Islet precursor cell (in vitro differentiated cells): ENCODE data around the gene CENATAC.
"Not testable (repeated sequence)": the region's sequence is repeated elsewhere in the genome, so short reads cannot be mapped to it uniquely, and the experiment has no call there.

Source experiments
- DNase-seq: peaks from one replicate; pipeline ENCODE4 v3.0.0-alpha.2; 2018

The CENATAC gene

DNA sequence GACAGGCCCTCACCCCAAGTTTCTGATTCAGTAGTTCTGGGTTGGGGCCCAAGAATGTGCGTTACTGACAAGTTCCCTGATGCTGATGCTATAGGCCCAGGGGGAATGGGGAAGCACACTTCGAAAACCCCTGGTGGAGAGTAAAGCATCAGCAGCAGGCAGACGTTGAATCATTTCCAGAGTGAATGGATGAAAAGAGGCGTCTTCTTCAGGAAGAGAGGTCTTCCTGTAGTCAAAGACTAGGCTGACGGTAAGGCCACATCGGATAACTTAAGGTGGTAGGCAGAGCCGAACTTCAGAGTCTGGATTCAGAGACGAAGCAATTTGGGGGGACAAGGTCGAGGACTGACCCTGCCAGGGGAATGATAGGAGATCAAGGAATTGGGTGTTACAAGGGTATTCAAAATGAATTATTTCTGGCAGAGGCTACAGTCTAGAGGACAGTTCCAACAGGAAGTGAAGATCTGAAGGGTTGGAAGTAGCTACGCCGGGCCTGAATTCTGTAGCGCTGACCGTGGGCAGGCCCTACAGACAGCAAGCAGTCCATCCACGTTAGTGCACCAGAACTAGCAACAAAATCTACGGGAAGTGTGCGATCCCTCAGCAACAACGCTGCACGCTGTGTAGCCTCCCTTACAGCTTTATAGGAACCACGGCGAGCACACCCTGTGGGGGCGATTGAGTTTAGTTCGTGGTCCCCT, 862 bp upstream of the CENATAC start:
- DNase-seq = no peak

DNA sequence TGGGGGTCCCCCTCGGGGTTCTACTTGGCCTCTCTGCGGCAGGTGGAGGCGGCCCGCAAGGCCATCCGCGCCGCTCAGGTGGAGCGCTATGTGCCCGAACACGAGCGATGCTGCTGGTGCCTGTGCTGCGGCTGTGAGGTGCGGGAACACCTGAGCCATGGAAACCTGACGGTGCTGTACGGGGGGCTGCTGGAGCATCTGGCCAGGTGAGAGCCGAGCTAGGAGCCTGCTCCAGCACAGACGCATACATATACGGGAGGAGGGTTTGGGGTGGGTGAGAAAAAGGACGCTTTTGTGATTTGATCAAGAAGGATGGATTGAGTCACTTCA, 415 bp downstream of the CENATAC start:
- DNase-seq = peak; percentile 60

DNA sequence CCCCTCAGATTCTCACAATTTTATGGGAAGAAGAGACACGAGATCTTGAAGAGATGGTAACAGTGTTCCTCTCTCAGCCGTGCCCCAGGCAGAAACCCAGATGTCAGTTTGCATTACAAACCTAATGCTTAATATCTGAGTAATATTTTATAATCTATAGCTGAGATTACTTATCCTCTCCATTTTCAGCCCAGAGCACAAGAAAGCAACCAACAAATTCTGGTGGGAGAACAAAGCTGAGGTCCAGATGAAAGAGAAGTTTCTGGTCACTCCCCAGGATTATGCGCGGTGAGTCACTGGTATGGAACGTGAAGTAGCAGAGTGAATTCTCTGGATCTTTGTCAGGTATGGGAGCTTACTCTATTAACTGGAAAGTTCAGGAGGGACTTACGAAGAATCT, 884 bp downstream of the CENATAC start:
- peak; percentile 90 for DNase-seq

DNA sequence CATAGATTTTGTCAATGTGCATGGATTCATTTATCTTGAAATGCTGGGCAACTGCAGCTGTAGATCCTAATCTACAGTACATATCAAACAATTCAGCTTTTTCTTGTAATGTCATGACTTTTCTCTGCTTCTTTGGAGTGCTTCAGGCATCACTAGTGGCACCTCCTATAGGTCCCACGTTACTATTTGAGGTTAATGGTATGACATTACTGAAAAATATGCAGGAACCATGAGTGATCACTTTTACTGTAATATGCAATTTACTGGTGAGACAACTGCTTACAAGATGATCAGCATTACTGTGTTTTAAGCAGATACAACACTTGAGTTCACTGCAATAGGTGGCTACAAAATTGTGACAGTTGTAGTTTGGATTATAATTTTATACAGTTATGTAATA, 3.0 kb downstream of the CENATAC start:
- DNase-seq = no peak

DNA sequence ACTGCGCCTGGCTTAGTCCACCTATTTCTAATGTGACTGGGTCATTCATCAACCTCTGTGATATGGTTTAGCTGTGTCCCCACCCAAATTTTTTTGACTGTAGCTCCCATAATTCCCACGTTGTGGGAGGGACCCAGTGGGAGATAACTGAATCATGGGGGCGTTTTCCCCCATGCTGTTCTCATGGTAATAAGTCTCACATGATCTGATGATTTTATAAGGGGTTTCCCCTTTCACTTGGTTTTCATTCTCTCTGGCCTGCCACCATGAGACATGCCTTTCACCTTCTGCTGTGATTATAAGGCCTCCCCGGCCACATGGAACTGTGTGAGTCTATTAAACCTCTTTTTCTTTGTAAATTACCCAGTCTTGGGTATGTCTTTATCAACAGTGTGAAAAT, 8.7 kb downstream of the CENATAC start:
- no peak for DNase-seq

DNA sequence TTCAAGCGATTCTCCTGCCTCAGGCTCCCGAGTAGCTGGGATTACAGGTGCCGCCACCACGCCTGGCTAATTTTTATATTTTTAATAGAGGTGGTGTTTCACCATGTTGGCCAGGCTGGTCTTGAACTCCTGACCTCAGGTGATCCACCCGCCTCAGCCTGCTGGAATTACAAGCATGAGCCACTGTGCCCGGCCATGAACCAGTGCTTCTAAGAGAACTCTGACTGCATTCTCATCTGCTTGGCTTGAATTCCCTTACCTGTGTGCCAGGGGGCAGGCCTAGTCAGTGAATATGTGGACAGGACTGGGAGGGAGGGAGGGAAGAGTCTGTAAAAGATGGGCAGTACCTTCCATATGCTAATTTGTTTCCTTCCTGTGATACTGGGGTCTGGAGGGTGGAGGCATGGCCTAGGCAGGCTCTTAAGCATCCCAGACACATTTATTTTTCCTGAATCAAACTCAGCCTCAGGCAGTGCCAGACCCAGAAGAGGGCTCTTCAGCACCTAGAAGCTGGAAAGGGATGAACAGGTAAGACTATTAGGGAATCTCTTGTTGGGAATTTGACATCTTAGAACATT, 13.6 kb downstream of the CENATAC start:
- no peak for DNase-seq

DNA sequence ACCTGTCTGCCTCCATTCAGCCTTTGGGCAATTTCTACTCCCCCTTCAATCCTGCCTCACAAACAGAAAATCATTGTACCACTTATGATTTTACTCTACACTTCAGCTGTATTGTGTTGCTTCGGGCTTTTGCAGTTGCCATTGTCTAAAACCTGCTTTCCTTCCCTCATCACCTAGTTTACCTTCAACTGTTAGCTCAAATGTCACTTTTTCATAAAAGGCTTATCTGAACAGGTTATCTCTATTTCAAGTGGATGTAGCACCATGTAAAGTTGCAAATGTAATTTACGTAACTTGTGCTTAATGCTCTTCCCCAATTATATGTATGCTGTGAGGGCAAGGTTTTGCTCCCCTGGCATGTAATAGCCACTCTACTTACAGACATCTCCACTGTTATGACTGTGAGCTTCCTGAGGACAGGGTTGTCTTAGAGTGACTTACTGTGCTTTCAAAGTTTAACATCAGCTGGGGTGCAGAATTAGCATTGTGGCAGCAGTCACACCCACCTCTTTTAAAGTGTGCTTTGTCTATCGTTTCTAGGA, 14.8 kb downstream of the CENATAC start:
- DNase-seq = no peak

DNA sequence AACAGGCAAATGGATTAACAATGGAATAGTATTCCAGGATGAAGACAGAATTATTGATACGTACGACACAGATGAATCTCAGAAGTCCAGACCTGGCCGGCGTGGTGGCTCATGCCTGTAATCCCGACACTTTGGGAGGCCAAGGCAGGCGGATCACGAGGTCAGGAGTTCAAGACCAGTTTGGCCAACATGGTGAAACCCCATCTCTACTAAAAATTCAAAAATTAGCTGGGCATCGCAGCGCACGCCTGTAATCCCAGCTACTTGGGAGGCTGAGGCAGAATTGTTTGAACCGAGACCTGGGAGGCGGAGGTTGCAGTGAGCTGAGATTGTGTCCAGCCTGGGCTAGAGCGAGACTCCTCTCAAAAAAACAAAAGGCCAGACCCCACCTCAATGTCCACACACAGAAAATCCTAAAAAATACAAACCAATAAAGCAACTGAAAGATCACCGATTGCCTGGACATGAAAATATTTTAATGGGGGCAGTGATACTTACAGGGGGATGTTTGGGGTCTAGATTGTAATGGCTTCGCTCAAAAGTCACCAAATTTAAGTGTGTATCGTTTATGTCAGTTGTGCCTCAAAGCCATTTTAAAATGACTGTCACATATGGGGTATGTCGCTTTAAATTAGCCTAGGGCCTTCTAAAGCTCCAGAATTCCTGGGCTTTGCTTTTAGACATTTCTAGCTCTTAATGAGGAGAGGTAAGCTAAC, 16.4 kb downstream of the CENATAC start:
- no peak for DNase-seq

DNA sequence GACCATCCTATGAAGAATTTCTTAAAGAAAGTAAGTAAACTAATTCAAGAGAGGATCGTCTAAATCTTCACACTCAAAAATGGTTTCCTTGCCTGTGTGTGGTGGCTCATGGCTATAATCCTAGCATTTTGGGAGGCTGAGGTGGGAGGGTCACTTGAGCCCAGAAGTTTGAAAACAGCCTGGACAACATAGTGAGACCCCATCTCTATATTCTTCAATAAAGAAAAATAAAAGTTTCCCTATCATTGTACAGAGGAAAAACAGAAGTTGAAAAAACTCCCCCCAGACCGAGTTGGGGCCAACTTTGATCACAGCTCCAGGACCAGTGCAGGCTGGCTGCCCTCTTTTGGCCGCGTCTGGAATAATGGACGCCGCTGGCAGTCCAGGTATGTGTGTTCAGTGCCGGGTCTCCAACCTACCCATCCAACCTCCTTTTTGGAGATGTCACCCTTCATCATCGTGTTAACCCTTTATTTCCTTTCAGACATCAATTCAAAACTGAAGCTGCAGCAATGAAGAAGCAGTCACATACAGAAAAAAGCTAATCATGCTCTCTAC, 17.2 kb downstream of the CENATAC start:
- no peak for DNase-seq

DNA sequence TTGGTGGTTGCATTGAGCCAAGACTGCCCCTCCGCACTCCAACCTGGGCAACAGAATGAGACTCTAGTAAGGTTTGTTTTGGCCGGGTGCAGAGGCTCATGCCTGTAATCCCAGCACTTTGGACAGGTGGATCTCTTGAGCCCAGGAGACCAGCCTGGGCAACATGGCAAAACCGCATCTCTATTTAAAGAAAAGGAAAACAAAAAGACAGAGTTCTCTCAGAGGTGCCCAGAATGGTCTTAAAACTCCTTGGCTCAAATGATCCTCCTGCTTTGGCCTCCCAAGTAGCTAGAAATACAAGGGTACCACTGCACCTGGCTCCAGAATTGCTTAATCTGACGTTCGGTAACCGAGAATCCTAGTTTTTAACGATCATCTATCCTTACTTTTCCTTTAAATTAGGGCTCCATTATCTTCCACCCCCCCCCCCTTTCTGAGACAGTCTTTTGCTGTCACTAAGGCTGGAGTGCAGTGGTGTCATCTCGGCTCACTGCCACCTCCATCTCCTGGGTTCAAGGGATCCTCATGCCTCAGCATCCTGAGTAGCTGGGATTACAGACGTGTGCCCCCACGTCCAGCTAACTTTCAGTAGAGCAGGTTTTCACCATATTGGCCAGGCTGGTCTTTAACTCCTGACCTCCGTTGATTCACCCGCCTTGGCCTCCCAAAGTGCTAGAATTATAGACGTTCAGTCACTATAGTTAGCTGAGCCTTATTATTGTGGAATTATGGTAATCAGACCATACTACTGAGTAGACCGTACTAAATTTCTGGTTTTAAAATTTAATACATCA, 18.5 kb downstream of the CENATAC start:
- no peak for DNase-seq

DNA sequence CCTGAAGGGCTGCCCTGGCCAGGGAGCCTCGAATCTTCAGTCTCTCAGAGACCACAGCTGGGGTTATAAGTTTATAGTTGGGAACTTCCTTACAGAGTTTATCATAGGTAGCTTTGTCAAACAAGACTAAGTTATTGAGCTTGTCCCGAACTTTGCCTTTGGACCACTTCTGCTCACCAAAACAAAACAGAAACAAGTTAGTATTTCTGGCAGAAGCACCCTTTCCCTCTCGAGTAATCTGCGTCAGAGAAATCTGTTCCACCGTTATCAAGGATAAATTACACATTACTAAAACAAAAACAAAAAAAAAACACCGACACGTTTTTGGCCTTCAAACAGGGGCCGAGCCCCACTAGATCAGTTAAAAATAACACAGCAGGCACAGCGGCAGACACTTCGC, 19.4 kb downstream of the CENATAC start:
- DNase-seq = not testable (repeated sequence)

DNA sequence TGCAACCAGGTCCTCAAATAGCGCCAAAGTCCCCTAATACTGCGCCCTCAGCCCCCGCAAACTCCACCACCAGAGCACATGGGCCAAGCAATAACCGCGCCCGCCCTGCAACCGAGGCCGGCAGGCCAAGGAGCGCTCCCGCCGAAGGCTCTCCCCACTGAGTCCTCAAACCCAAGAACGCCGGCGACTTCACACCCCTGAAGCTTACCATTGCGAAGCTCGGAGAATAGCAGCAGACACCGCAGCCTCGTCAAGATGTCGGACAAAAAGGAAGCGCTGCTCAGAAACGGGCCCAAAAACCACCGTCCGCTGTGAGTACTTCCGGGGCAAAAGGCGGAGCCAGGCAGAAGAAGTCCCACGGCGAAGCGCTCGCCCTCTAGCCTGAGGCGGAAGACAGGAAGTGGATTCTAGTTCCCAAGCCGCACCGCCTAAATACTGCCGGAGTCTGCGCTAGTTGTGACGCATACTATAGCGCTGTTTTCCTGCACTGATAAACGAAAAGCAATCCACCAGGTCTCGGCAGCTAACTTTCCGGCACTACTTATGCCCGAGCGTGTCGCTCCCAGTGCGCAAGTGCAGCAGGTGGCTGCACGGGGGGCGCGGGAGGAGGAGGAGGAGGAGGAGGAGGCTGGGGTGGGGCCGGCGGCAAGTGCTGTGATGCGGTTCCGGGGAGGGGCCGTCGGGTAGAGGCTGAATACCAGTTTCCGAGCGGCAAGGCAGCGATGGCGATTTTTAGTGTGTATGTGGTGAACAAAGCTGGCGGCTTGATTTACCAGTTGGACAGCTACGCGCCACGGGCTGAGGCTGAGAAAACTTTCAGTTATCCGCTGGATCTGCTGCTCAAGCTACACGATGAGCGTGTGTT, 20.4 kb downstream of the CENATAC start, which contains the start of the genes RPS25 and TRAPPC4:
Gene RPS25, minus strand, starts transcription at position 270 of the 865 bp plus-strand sequence. Its CDS starts 59 bp downstream, at position 211.
Gene TRAPPC4, plus strand, starts transcription at position 693 of the 865 bp plus-strand sequence. Its CDS starts 30 bp downstream, at position 723.
- peak; percentile 98 for DNase-seq

DNA sequence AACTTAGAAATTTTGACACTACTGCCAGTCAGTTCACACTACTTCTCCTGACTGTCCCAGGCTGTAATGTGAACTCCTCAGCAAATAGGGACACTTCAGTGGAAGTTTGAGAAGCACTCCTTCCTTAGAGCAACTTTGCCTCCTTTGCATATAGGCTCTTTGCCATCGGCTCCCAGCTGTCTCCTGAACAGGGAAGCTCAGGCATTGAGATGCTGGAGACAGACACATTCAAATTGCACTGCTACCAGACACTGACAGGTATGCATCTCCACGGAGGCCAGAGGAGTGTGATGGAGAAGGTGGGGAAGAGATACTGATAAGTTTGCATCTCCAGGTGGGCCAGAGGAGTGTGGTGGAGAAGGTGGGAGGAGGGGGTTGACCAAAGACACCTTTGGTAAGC, 22.1 kb downstream of the CENATAC start:
- no peak for DNase-seq

DNA sequence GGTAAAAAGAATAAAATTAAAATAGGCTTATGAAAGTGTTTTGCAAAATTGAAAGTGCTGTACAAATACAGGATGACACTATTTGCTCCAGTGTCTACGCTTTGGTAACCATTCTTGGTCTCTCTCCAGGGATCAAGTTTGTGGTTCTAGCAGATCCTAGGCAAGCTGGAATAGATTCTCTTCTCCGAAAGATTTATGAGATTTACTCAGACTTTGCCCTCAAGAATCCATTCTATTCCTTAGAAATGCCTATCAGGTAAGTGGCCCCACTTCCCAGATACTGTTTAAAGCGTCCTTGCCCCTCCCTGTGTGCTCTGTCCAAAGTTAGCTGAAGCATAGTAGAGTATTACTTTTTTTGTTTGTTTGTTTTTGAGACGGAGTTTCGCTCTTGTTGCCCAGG, 23.7 kb downstream of the CENATAC start:
- DNase-seq = no peak

DNA sequence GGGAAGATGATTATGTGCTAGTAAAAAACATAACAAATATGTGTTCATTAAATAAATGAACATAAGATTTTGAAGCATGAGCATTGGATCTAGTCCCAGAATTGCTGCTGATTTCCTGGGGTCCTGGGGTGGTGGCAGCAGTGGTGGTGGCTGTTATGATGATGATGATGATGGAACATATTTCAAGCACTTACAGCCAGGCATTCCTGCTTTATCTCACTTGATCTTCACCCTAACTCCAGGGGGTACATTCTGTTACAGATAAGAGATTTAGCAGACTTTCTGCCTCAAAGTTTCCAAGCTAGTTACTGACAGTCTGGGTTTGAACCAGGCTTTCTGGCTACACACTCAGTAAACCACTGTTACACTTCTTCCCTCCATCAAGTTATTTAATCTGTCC, 25.8 kb downstream of the CENATAC start:
- no peak for DNase-seq

DNA sequence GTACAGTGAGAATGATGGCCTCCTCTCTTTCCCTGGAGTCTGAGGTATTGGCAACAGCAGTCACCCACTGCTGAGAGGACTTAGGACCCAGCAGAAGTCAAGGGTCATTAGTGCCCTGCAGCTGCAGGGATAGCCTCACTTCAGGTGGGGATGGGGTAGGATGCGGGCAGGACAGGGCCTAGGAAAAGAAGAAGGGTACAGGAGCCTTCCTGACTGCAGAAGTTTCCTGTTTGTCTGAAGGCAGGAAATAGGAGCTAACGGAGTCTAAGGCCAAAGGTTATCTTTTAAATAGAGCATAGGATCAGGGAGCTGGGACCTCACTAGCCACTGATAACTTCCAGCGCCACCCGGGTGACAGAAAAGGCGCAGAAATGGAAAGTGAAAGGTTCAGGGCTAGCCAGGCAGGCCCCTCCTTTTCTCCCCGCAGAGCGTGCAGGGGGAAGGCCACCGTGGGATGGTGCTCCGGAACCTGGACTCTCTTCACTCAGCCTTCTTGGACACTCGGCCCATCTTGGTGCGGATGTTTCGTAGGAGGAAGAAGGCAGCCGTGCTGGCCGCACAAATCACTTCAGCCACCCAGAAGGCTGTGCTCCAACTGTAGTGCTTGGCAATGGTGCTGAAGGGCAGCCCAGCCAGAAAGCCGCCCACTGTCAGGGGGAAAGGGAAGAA, 26.6 kb downstream of the CENATAC start:
- no peak for DNase-seq

DNA sequence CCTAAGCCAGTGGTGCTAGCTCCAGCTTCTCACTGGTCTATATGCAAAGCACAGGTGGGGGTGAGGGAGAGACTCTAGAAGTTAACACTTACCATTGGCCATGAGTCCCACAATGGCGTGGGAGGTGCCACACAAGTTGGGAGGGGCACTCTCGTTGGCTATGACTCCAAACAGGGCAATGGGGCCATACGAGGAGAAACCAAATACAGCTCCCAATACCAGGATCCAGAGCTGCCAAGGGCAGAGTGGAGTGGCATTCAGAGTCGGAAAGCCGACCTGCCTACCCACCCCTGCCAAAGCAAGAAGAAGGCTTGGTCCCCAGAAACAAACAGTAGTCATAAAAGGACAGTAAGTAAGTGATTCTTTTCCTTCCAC, 27.1 kb downstream of the CENATAC start:
- no peak for DNase-seq

DNA sequence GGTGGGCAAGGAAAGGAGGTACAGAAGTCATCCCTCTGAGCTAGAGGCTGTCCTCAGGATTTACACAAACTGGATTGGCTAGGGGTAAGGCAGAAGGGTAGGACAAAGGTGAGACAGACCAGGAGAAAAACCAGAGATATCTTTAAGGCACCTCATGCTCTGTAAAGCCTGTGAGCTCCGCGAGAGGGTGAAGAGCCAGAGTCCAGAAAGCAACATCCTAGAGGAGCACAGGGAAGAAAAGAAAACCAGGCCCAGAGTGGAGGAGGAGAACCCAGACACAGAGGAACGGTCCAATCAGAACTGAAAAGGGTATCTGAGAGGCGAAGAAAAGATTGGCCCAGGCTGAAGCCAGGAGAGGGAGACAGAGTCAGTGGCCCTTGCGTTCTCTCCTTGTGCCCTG, 27.6 kb downstream of the CENATAC start:
- DNase-seq = no peak

DNA sequence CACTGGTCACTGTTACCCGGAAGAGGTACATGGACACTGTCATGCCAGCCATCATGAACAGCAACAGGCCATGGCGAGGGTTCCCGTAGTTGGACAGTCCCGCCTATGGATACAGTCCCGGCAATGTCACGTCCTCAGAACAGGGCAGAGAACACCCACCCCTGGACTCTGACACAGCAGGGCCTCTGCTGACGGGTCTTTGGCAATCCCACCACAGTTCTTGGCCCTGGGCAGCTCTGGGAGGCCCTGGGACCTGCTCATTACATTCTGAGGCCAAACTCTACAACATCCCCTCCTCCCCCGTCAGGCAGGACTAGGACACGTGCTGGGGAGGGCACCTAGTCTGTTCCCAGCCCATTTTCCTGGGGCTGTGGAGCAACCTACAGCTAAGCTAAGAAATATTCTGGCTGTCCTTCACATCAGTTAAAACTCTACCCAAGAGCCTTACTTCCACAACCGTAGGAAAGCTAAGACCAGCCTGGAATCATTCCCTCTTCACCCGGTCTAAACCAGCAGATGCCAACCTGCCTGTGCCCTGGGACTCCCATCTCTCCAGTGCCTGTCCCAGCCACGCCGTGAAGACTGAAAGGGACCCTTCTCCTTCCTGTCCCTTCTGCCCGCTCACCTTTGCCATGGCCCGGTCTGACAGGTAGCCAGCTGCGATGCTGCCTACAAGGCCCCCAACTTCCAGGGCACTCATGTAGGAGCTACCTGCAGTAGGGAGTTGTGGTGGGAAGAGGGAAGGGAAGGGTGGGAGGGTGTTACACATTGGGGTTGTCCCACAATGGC, 28.2 kb downstream of the CENATAC start:
- DNase-seq = no peak

DNA sequence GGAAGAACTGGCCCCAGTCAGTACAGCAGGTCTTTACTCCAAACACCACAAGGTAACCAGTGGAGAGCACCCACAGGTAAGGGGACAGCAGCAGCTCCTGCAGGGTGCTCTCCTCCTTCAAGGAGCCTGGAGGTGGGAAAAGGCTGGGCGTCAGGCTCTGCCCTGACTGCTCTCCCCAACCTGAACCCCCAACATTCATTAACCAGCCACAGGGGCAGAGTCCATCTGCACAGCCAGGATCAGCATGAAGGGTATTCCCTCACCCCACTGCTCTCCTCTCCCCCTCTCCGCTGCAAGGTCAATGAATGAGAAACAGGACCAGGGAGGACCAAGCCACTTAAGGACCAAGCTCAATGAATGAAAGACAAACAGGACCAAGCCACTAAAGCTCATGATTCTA, 29.0 kb downstream of the CENATAC start:
- no peak for DNase-seq
